H9 (cell line): ENCODE data around the gene CKS1B. TPM values are rescaled to one million over a fixed set of nuclear protein-coding genes. Genes with fewer than 3 reads are reported as not detected.

Experiments used
- DNase-seq: peaks from one replicate; pipeline ENCODE4 v3.0.0-alpha.2; 2017
- H2AFZ ChIP-seq: one replicate; pipeline ENCODE4 v1.6.1; 2013; ENCODE audit warnings: mild to moderate bottlenecking, low read length, control low read depth, moderate library complexity
- H2AK5ac ChIP-seq: 2 replicates; pipeline ENCODE4 v1.6.1; 2013; ENCODE audit warnings: low read length, control low read depth, mixed read lengths; ENCODE audit not compliant: insufficient read length
- H2BK120ac ChIP-seq: one replicate; pipeline ENCODE4 v1.6.1; 2013; ENCODE audit warnings: low read depth, mild to moderate bottlenecking, low read length, control low read depth, inconsistent platforms; ENCODE audit not compliant: poor library complexity, severe bottlenecking
- H2BK12ac ChIP-seq: 2 replicates; pipeline ENCODE4 v1.6.1; 2013; ENCODE audit warnings: low read length, control low read depth, mixed read lengths, low read depth; ENCODE audit not compliant: insufficient read length
- H2BK15ac ChIP-seq: 2 replicates; pipeline ENCODE4 v1.6.1; 2013; ENCODE audit warnings: low read depth, low read length, control low read depth
- H2BK20ac ChIP-seq: one replicate; pipeline ENCODE4 v1.6.1; 2013; ENCODE audit warnings: low read depth, mild to moderate bottlenecking, low read length, control low read depth, inconsistent platforms; ENCODE audit not compliant: poor library complexity, severe bottlenecking
- H2BK5ac ChIP-seq: 2 replicates; pipeline ENCODE4 v1.6.1; 2013; ENCODE audit warnings: low read length, control low read depth, mixed read lengths; ENCODE audit not compliant: insufficient read length
- H3K14ac ChIP-seq: 2 replicates; pipeline ENCODE4 v1.6.1; 2013; ENCODE audit warnings: low read length, control low read depth; ENCODE audit not compliant: insufficient read depth
- H3K18ac ChIP-seq: 2 replicates; pipeline ENCODE4 v1.6.1; 2013; ENCODE audit warnings: low read depth, mild to moderate bottlenecking, mixed read lengths, low read length, control low read depth; ENCODE audit not compliant: insufficient read length
- H3K23ac ChIP-seq: 2 replicates; pipeline ENCODE4 v1.6.1; 2013; ENCODE audit warnings: low read length, control low read depth, mixed read lengths, low read depth; ENCODE audit not compliant: insufficient read length
- H3K23me2 ChIP-seq: 2 replicates; pipeline ENCODE4 v1.6.1; 2013; ENCODE audit warnings: low read depth, mild to moderate bottlenecking, mixed read lengths, low read length, control low read depth; ENCODE audit not compliant: insufficient read length, poor library complexity, severe bottlenecking
- H3K27ac ChIP-seq: 2 replicates; pipeline ENCODE4 v1.5.1; 2013; ENCODE audit warnings: low read length, control low read depth, mixed read lengths, low read depth; ENCODE audit not compliant: insufficient read length
- H3K27me3 ChIP-seq: 2 replicates; pipeline ENCODE4 v1.6.1; 2013; ENCODE audit warnings: low read length, control low read depth, inconsistent platforms; ENCODE audit not compliant: insufficient read depth
- H3K4ac ChIP-seq: 2 replicates; pipeline ENCODE4 v1.6.1; 2013; ENCODE audit warnings: low read depth, mild to moderate bottlenecking, control low read depth, inconsistent platforms, low read length, moderate library complexity
- H3K4me1 ChIP-seq: 2 replicates; pipeline ENCODE4 v1.6.1; 2013; ENCODE audit warnings: low read length, control low read depth, inconsistent platforms; ENCODE audit not compliant: insufficient read depth
- H3K4me2 ChIP-seq: 2 replicates; pipeline ENCODE4 v1.6.1; 2013; ENCODE audit warnings: low read length, control low read depth, mixed read lengths; ENCODE audit not compliant: insufficient read length, insufficient read depth
- H3K56ac ChIP-seq: 2 replicates; pipeline ENCODE4 v1.6.1; 2013; ENCODE audit warnings: low read depth, mild to moderate bottlenecking, mixed read lengths, low read length, control low read depth; ENCODE audit not compliant: insufficient read length
- H3K79me1 ChIP-seq: 2 replicates; pipeline ENCODE4 v1.6.1; 2013; ENCODE audit warnings: low read depth, mild to moderate bottlenecking, moderate library complexity, low read length, control low read depth, inconsistent platforms; ENCODE audit not compliant: insufficient read depth, poor library complexity, severe bottlenecking
- H3K79me2 ChIP-seq: 2 replicates; pipeline ENCODE4 v1.6.1; 2013; ENCODE audit warnings: low read length, control low read depth, inconsistent platforms; ENCODE audit not compliant: insufficient read depth
- H3K9ac ChIP-seq: 2 replicates; pipeline ENCODE4 v1.6.1; 2013; ENCODE audit warnings: low read length, control low read depth, mixed read lengths; ENCODE audit not compliant: insufficient read length; ENCODE audit errors: extremely low read depth
- H3K9me3 ChIP-seq: one replicate; pipeline ENCODE4 v1.6.1; 2013; ENCODE audit warnings: low read depth, low read length, inconsistent platforms; ENCODE audit not compliant: control insufficient read depth
- H3T11ph ChIP-seq: one replicate; pipeline ENCODE4 v1.6.1; 2013; ENCODE audit warnings: mild to moderate bottlenecking, low read length, control low read depth, inconsistent platforms
- H4K20me1 ChIP-seq: one replicate; pipeline ENCODE4 v1.6.1; 2013; ENCODE audit not compliant: control insufficient read depth, insufficient read length, insufficient read depth
- H4K5ac ChIP-seq: 2 replicates; pipeline ENCODE4 v1.6.1; 2013; ENCODE audit warnings: low read depth, mild to moderate bottlenecking, mixed read lengths, low read length, control low read depth; ENCODE audit not compliant: insufficient read length
- H4K8ac ChIP-seq: replicated peaks from 2 replicates; pipeline ENCODE4 v1.6.1; 2013; ENCODE audit warnings: low read length, control low read depth, mixed read lengths, low read depth; ENCODE audit not compliant: insufficient read length
- H4K91ac ChIP-seq: 2 replicates; pipeline ENCODE4 v1.6.1; 2013; ENCODE audit warnings: low read depth, mild to moderate bottlenecking, moderate library complexity, mixed read lengths, low read length, control low read depth; ENCODE audit not compliant: insufficient read length
- H3K27ac Mint-ChIP-seq, 3 experiments: 2 replicates in 2 of 3; 3 replicates in 1 of 3; pipeline ENCODE4 v1.8.0; 2020 to 2021; ENCODE audit warnings: mixed read lengths in 3 of 3, mild to moderate bottlenecking in 1 of 3, moderate library complexity in 1 of 3
- H3K27me3 Mint-ChIP-seq: 2 replicates; pipeline ENCODE4 v1.8.0; 2021; ENCODE audit warnings: low read depth, mild to moderate bottlenecking, moderate library complexity, mixed read lengths
- H3K36me3 Mint-ChIP-seq, 3 experiments: 2 replicates in 2 of 3; 3 replicates in 1 of 3; pipeline ENCODE4 v1.8.0; 2020 to 2021; ENCODE audit warnings: low read depth in 3 of 3, mixed read lengths in 3 of 3; ENCODE audit not compliant: insufficient read depth in 1 of 3
- H3K4me1 Mint-ChIP-seq, 2 experiments: 2 replicates each; pipeline ENCODE4 v1.8.0; 2020; ENCODE audit warnings: mixed read lengths in 2 of 2
- H3K4me3 Mint-ChIP-seq, 2 experiments: 2 replicates in 1 of 2; 3 replicates in 1 of 2; pipeline ENCODE4 v1.8.0; 2020 to 2021; ENCODE audit warnings: mild to moderate bottlenecking in 2 of 2, mixed read lengths in 2 of 2, moderate library complexity in 1 of 2
- H3K9me3 Mint-ChIP-seq, 2 experiments: 2 replicates in 1 of 2; 3 replicates in 1 of 2; pipeline ENCODE4 v1.8.0; 2020; ENCODE audit warnings: mild to moderate bottlenecking in 2 of 2, mixed read lengths in 2 of 2, moderate library complexity in 1 of 2
- CTCF ChIP-seq: fragments of 200-600 bp; sonication (generic); conservative IDR thresholded peaks from 3 replicates; pipeline ENCODE4 v1.8.0; 2021; ENCODE audit warnings: antibody characterized with exemption, mild to moderate bottlenecking
- WGBS: extraction: QIAGEN DNeasy Blood & Tissue Kit; methylation state at CpG from one replicate; pipeline ENCODE4 v1.1.7; 2013; ENCODE audit warnings: missing lambda C conversion rate, low lambda C conversion rate, mixed read lengths; ENCODE audit not compliant: insufficient read length; ENCODE audit errors: extremely low coverage; 5-methylcytosine and 5-hydroxymethylcytosine counted together
- total RNA-seq: library from RNA; stranded (reverse); gene quantifications from 2 replicates; pipeline ENCODE4 v1.2.1, GENCODE V29; 2021

CKS1B gene
- total RNA-seq, 1 experiment from 2014 or later = 279 TPM

DNA sequence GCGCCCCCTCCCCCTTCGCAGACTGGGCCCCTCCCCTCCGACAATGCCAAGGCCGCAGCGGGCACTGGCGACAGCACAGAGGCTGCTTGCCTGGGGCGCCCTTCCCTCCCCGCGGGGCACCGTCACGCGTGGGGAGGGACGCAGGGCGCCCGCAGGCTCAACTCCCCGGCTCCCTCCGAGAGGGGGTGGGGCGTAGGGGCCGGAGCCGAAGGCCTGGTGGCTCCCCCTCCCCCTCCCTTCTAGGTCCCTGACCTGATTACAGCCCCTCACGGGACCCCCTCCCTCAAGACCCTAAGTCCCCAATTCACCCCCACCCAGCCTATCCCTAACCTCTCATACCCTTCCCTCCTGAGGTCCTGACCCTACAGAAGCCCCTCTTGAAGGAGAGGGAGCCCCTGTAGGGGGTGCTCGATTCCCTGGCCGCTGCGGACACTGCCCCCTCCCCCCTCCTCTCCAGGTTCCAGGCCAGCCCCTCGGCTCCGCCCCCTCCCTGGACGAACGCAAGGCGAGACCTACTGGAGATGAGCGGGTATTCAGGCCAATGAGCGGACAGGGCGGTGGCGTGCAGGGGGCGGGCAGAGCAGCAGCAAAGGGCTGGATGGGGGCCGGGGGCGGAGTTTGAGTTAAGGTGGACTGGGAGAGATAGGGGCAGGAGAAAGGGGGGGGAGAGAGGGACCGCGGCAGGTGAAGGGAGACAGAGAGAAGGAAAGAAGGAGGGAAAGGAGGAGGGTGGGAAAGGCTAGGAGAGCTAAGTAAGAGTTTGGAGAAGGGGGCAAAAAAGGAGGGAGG, 27.4 kb downstream of the CKS1B start:
- peaks cover 0 to 2% of the 10 kb centered on the region in 2 experiments; a peak in 3 of 5 replicates for H3K9me3 Mint-ChIP-seq
- Histone ChIP-seq H3K79me1 (no peaks in the 10 kb centered on the region), H3K9ac (no peak overlapping the region), H3K4ac (no peak overlapping the region), H3K79me2 (no peaks in the 10 kb centered on the region; the same call in 1 of the 2 replicates), H2BK12ac (no peak overlapping the region), H2BK15ac (no peak overlapping the region), H4K5ac (no peak overlapping the region), H2BK20ac (no peak overlapping the region), H3K27ac (no peak overlapping the region), H2AK5ac (no peak overlapping the region), H3K27me3 (no peaks in the 10 kb centered on the region), H4K20me1 (no peaks in the 10 kb centered on the region), H3K23me2 (peaks cover 26% of the 10 kb centered on the region), H3K9me3 (no peaks in the 10 kb centered on the region), H3K14ac (no peak overlapping the region), H3K4me1 (peaks cover 5% of the 10 kb centered on the region; the same call in 1 of the 2 replicates), H2BK5ac (no peak overlapping the region), H4K8ac (no peak overlapping the region), H3K23ac (no peak overlapping the region), H4K91ac (no peak overlapping the region), H2BK120ac (no peak overlapping the region), H3K56ac (no peak overlapping the region), H3K18ac (no peak overlapping the region), H3K4me2 (peak overlapping the region; percentile 90), H3T11ph (no peak overlapping the region), H2AFZ (no peak overlapping the region)
- peak; percentile 43; the same call in 2 of the 3 replicates for TF ChIP-seq CTCF
- peaks cover 34 to 46% of the 10 kb centered on the region in 2 experiments for H3K4me1 Mint-ChIP-seq
- DNase-seq = peak; percentile 100
- WGBS = no CpG with 5 or more reads among the region's 38 CpGs
- peak overlapping the region; percentile 93 to 97 for H3K4me3 Mint-ChIP-seq
- no peaks in the 10 kb centered on the region; a peak in 2 of 7 replicates for H3K36me3 Mint-ChIP-seq
- H3K27me3 Mint-ChIP-seq = peaks cover 3% of the 10 kb centered on the region
- H3K27ac Mint-ChIP-seq = peak overlapping the region; percentile 67 to 96 (median 85); a peak in 4 of 7 replicates
